ENCODE results near the gene RAPGEF2.
"Not testable (repeated sequence)": the region's sequence is repeated elsewhere in the genome, so short reads cannot be mapped to it uniquely, and the experiment has no call there.

The RAPGEF2 gene

GRCh38 chr4:159315879-159316278 is 213.0 kb downstream of the RAPGEF2 start:
- not testable (repeated sequence) for DNase-seq (ENCODE audit: low read depth in 3 of 3)

GRCh38 chr4:159317203-159317602 is 214.3 kb downstream of the RAPGEF2 start:
- DNase-seq (ENCODE audit: low read depth in 3 of 3): no peak

GRCh38 chr4:159319027-159319426 is 216.1 kb downstream of the RAPGEF2 start:
- no peak for DNase-seq (ENCODE audit: low read depth in 3 of 3)

- DNase-seq (ENCODE audit: low read depth in 3 of 3): no peak
Measured at GRCh38 chr4:159326480-159326879, 223.6 kb downstream of the RAPGEF2 start.

GRCh38 chr4:159328766-159329165 is 225.9 kb downstream of the RAPGEF2 start:
- DNase-seq (ENCODE audit: low read depth in 3 of 3): no peak

GRCh38 chr4:159334461-159334860 is 231.6 kb downstream of the RAPGEF2 start:
- DNase-seq (ENCODE audit: low read depth in 3 of 3): no peak

- DNase-seq (ENCODE audit: low read depth in 3 of 3): no peak
Measured at GRCh38 chr4:159337041-159337440, 234.2 kb downstream of the RAPGEF2 start.

GRCh38 chr4:159341522-159341921 is 238.6 kb downstream of the RAPGEF2 start:
- no peak for DNase-seq (ENCODE audit: low read depth in 3 of 3)

- DNase-seq (ENCODE audit: low read depth in 3 of 3): no peak
Measured at GRCh38 chr4:159342374-159342773, 239.5 kb downstream of the RAPGEF2 start.

- no peak for DNase-seq (ENCODE audit: low read depth in 3 of 3)
Measured at GRCh38 chr4:159343116-159343515, 240.2 kb downstream of the RAPGEF2 start.

GRCh38 chr4:159344877-159345276 is 242.0 kb downstream of the RAPGEF2 start:
- DNase-seq (ENCODE audit: low read depth in 3 of 3): no peak

GRCh38 chr4:159346681-159347080 is 243.8 kb downstream of the RAPGEF2 start:
- DNase-seq (ENCODE audit: low read depth in 3 of 3): no peak

GRCh38 chr4:159347813-159348212 is 244.9 kb downstream of the RAPGEF2 start:
- no peak for DNase-seq (ENCODE audit: low read depth in 3 of 3)

- DNase-seq (ENCODE audit: low read depth in 3 of 3): no peak
Measured at GRCh38 chr4:159349332-159349731, 246.5 kb downstream of the RAPGEF2 start.

GRCh38 chr4:159352609-159353008 is 249.7 kb downstream of the RAPGEF2 start:
- DNase-seq (ENCODE audit: low read depth in 3 of 3): no peak

- DNase-seq (ENCODE audit: low read depth in 3 of 3): no peak
Measured at GRCh38 chr4:159353422-159354116, 250.7 kb downstream of the RAPGEF2 start.

GRCh38 chr4:159355466-159355865 is 252.6 kb downstream of the RAPGEF2 start:
- DNase-seq (ENCODE audit: low read depth in 3 of 3): no peak

- DNase-seq (ENCODE audit: low read depth in 3 of 3): no peak
Measured at GRCh38 chr4:159357350-159357749, 254.5 kb downstream of the RAPGEF2 start.

GRCh38 chr4:159358226-159358625 is 255.3 kb downstream of the RAPGEF2 start:
- DNase-seq (ENCODE audit: low read depth in 3 of 3): no peak

GRCh38 chr4:159360549-159360948 is 257.7 kb downstream of the RAPGEF2 start:
- DNase-seq (ENCODE audit: low read depth in 3 of 3): no peak

- no peak for DNase-seq (ENCODE audit: low read depth in 3 of 3)
Measured at GRCh38 chr4:159363361-159363760, 260.5 kb downstream of the RAPGEF2 start.

- DNase-seq (ENCODE audit: low read depth in 3 of 3): no peak
Measured at GRCh38 chr4:159366966-159367780, 264.3 kb downstream of the RAPGEF2 start.

- no peak for DNase-seq (ENCODE audit: low read depth in 3 of 3)
Measured at GRCh38 chr4:159367781-159368080, 264.9 kb downstream of the RAPGEF2 start.
